GM13977 (cell line): ENCODE data around the gene SNTG2.

ENCODE experiments used
- DNase-seq: peaks from one replicate; pipeline ENCODE4 v3.0.0; 2012; ENCODE audit warnings: low spot score
- in situ Hi-C: fragments of 300-500 bp; cut with MboI; formaldehyde crosslinking; loops from one replicate; pipeline ENCODE4 v1.12.0; 2022; ENCODE audit warnings: low sequenced_read_pairs, low pct_unique_long_range_greater_than_20kb, mixed read lengths, inconsistent platforms; ENCODE audit not compliant: unreplicated experiment
- TF ChIP-seq, protein P1 (sequence below): IDR thresholded peaks from 2 replicates; pipeline ENCODE4 v1.5.1; 2012; ENCODE audit warnings: mild to moderate bottlenecking, control low read depth; ENCODE audit not compliant: insufficient read depth; ENCODE audit errors: extremely low read depth, missing control alignments

Gene SNTG2

GRCh38 chr2:1297372-1298159 is 346.9 kb downstream of the SNTG2 start:
- DNase-seq, result no peak
- TF ChIP-seq, protein P1, sequence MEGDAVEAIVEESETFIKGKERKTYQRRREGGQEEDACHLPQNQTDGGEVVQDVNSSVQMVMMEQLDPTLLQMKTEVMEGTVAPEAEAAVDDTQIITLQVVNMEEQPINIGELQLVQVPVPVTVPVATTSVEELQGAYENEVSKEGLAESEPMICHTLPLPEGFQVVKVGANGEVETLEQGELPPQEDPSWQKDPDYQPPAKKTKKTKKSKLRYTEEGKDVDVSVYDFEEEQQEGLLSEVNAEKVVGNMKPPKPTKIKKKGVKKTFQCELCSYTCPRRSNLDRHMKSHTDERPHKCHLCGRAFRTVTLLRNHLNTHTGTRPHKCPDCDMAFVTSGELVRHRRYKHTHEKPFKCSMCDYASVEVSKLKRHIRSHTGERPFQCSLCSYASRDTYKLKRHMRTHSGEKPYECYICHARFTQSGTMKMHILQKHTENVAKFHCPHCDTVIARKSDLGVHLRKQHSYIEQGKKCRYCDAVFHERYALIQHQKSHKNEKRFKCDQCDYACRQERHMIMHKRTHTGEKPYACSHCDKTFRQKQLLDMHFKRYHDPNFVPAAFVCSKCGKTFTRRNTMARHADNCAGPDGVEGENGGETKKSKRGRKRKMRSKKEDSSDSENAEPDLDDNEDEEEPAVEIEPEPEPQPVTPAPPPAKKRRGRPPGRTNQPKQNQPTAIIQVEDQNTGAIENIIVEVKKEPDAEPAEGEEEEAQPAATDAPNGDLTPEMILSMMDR, result no peak
- in situ Hi-C loops, result no loop called here

- DNase-seq, result no peak
- in situ Hi-C loops, result no loop called here
- TF ChIP-seq, protein P1, result no peak
Measured at GRCh38 chr2:1299043-1299442, 348.4 kb downstream of the SNTG2 start.

DNA sequence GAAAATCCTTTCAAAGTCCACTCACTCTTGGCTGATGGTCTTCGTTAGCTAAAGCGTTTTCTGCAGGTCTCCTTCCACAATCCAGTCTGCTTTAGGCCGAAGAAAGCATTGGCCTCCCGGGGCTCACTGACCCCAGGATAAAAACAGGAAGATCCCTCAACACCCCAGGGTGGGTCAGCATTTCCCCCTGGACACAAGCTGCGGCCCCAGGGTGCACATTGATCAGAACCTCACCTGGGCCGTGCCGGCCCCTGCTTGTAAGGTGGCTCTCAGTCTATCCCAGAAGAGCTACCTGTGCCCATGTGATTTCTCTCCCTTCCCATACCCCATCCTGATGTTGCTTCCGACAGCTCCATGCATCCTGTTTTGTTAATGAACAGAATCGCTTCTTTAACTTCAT is 349.6 kb downstream of the SNTG2 start:
- in situ Hi-C loops, result no loop called here
- no peak for DNase-seq
- TF ChIP-seq, protein P1, result no peak

DNA sequence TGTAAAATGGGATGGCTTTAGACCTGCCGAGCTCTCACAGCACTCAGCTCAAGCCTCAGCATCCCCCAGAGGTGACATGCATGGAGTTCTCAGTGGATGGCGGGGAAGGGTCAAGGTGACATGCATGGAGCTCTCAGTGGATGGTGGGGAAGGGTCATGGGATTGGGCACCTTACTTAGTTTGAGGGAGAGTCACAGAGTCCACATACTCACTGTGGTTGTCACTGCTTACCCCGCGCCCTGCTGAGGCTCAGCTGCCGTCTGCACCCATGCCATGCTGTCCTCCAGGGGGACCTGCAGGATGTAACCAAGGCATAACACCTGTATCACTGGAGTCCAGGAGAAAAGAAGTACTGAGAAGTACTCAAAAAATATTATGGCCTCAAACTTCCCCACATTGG is 350.4 kb downstream of the SNTG2 start:
- DNase-seq, result no peak
- TF ChIP-seq, protein P1, result no peak
- in situ Hi-C loops, result no loop called here

- DNase-seq, result no peak
- in situ Hi-C loops, result no loop called here
- TF ChIP-seq, protein P1, result no peak
Measured at GRCh38 chr2:1305342-1306013, 354.8 kb downstream of the SNTG2 start.

DNA sequence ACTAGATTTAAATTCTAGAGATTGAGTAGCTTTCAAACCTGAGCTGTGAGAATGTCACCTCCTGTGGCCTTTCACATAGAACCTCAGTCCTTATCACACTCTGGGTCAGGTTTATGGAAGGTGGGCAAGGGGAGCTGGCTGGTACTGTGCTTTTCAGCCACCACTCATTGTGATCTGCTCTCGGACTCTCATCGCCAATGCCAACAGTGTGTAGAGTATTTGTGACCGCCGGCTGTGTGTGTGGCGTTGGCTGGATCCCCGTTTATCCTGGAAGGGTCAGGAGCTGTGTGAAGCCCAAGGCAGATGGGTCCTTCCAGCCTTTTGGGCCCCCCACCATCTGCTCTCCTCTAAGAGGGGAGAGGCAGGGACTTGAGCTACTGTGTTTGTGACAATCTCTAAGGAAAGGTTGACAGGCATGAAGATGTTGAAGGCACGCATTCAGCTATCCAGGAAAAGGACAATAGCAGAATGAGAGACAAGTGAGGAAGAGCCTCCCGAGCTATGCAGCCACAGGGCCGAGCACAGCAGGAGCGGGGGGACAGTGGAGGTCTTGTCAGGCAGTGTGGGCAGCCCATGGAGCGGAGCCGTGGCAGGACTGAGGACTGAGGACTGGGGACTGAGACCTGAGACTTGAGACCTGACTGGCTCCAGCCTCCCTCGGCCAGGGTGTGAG is 355.5 kb downstream of the SNTG2 start:
- DNase-seq, result no peak
- in situ Hi-C loops, result no loop called here
- TF ChIP-seq, protein P1, result no peak
